ENCODE measurements around the gene ARSG.

DNA sequence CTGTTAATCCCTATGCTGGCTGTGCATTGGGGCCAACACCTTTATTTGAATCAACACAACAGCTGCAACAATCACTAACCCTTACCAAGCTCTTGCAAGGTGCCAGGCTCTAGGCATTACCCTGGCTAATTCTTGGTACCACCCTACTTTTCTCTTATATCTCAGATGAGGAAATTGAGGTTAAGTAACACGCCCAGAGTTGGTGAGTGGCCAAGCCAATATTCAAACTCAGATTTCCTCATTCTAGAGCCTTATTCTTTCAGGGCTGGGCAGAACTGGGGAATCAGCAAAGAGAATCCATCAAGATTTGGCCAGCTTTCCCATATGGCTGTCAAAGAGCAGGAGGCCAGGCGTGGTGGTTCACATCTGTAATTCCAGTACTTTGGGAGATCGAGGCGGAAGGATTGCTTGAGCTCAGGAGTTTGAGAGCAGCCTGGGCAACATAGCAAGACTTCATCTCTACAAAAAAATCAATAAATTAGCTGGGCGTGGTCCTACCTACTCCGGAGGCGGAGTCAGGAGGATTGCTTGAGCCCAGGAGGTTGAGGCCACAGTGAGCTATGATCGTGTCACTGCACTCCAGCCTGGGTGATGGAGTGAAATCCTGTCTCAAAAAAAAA is 23.7 kb downstream of the ARSG start:
- TF ChIP-seq, protein P1, sequence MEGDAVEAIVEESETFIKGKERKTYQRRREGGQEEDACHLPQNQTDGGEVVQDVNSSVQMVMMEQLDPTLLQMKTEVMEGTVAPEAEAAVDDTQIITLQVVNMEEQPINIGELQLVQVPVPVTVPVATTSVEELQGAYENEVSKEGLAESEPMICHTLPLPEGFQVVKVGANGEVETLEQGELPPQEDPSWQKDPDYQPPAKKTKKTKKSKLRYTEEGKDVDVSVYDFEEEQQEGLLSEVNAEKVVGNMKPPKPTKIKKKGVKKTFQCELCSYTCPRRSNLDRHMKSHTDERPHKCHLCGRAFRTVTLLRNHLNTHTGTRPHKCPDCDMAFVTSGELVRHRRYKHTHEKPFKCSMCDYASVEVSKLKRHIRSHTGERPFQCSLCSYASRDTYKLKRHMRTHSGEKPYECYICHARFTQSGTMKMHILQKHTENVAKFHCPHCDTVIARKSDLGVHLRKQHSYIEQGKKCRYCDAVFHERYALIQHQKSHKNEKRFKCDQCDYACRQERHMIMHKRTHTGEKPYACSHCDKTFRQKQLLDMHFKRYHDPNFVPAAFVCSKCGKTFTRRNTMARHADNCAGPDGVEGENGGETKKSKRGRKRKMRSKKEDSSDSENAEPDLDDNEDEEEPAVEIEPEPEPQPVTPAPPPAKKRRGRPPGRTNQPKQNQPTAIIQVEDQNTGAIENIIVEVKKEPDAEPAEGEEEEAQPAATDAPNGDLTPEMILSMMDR (IDR thresholded peaks at IDR 0.05): no peak
- TF ChIP-seq EZH2 (IDR thresholded peaks at IDR 0.05): no peak
